ENCODE data around the gene ERICH6B. TPM values are rescaled to one million over a fixed set of nuclear protein-coding genes. Genes with fewer than 3 reads are reported as not detected.
"Not testable (repeated sequence)": the region's sequence is repeated elsewhere in the genome, so short reads cannot be mapped to it uniquely, and the experiment has no call there.

ERICH6B gene
- polyA plus RNA-seq (2013, experiment 1 of 2; ENCODE audit: insufficient read length): 0.94 TPM
- 0.53 TPM for polyA plus RNA-seq (2013, experiment 2 of 2; ENCODE audit: insufficient read length)

DNA sequence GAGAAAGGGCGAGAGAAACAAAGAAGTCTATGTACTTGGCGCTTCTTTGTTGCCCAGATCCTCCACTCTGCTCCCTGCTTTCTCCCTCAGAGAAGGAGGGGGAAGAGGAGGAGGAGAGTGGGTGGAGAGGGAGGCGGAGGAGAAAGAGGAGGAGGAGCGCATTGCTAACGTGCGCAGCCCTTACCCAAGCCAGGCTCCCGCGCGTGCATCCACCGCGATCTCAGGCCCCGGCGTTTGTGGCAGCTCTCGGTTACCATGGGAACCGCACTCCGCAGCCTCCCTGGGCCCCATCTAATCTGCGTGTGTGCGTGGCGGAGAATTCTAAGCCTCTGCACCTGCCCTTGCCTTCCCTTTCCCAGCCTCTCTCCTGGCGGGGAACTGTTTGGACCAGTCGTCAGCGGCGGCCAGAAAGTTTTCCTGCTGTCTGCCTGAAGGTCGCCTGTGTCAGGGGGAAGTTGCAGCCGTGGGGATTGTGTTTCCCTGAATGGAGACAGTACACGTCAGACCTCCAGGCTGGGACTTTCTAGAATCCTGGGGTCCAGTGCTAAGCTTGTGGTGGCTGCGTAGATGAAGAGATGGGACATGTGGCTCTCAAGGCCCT lies at the start of gene ERICH6B:
Gene ERICH6B (minus strand): TSS at position 239 of the 601 bp plus-strand sequence. CDS start 18,734 bp downstream, outside the sequence.
- DNase-seq: peak; percentile 27

DNA sequence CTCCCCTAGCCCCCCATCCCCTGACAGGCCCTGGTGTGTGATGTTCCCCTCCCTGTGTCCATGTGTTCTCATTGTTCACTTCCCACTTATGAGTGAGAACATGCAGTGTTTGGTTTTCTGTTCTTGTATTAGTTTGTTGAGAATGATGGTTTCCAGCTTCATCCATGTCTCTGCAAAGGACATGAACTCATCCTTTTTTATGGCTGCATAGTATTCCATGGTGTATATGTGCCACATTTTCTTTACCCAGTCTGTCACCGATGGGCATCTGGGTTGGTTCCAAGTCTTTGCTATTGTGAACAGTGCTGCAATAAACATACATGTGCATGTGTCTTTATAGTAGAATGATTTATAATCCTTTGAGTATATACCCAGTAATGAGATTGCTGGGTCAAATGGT lies 47.4 kb upstream of the ERICH6B start:
- DNase-seq: not testable (repeated sequence)

DNA sequence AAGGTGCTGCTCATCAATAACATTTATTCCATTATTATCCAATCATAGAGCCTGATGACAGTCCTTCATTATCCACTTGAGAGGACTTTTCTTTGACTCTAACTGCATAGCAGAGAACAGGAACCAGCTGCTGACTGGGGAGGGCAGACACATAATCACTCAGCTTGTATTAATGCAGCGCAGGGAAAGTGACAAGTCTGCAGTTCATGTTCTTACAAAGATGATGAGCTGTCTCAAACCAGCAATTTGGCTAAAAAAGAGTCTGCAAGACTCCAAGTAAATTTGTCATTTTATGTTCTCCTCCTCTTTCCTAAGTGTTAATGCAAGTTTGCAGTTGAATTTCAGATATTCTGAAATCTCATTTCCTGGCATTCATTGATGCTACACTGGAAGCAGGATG lies 46.6 kb upstream of the ERICH6B start:
- no peak for DNase-seq

DNA sequence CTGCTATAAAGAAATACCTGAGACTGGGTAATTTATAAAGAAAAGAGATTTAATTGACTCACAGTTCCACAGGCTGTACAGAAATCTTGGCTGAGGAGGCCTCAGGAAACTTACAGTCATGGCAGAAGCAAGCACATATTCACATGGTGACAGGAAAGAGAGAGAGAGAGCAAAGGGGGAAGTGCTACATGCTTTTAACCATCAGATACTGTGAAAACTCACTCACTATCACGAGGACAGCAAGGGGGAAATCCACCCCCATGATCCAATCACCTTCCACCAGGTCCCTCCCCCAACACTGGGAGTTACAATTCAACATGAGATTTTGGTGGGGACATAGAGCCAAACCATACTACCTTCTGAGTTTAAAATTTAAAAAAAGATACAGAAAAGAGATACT lies 44.9 kb upstream of the ERICH6B start:
- not testable (repeated sequence) for DNase-seq

DNA sequence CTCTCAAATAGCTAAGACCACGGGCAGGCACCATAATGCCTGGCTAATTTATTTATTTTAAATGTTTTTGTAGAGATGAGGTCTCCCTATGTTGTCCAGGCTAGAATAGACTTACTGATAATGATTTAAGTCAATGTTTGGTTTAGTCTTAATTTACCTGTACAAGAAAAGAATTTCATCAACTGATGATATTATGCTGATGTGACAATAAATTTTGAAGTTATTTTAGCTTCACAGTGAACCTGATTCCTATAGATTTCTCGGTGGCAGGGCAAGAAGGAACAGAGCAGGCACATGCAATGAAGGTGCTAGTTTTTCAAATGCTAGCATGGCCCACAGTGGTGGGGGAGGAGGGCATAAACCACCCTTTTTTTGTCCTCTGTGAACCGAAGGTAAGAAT lies 44.0 kb upstream of the ERICH6B start:
- no peak for DNase-seq

DNA sequence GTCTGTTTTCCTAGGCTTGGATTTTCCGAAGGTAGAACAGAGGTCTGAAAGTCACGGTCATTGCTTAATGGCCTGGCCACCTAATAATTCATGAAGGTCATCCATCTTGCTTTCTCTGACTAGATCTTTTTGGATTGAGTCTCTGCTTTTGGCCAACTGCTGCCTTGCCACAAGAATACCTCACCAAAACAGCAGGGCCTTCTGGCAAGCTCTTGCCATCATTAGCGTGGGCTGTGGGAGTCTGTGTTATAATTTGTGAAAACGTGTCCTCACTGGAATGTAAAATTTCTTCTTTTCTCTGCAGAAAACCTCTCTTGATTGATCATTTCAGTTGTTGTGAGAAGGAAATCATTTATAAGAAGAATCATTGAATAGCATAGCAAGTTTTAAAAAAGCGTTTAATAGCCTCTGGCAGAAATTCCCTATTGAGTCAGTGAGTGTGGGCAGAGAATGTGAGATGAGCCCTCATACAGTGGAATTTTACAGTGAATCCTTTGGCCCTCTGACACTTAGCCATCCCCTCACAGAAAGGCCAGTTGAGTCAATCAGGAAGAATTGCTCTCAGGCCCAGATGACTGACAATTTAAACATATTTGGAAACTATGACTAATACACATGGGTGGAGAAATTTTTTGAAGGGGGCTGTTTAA lies 43.2 kb upstream of the ERICH6B start:
- peak; percentile 74 for DNase-seq

DNA sequence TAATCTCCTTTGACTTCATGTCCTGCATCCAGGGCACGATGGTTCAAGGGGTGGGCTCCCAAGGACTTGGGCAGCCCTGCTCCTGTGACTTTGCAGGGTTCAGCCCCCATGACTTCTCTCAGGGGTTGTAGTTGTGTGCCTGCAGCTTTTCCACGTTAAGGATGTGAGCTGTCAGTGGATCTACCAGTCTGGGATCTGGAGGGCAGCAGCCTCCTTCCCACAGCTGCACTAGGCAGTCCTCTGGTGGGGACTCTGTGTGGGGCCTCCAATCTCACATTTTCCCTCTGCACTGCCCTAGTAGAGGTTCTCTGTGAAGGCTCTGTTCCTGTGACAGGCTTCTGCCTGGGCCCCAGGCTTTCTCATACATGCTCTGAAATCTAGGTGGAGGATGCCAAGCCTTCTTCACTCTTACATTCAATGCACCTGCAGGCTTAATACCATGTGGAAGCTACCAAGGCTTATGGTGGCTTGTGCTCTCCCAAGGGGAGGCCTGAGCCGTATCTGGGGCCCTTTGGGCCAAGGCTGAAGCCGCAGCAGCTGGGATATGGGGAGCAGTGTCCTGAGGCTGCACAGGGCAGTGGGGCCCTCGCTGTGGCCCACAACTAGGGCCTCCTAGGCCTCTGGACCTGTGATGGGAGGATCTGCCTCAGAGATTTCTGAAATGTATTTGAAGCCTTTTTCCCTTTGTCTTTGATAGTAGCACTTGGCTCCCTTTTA lies 39.3 kb upstream of the ERICH6B start:
- no peak for DNase-seq

DNA sequence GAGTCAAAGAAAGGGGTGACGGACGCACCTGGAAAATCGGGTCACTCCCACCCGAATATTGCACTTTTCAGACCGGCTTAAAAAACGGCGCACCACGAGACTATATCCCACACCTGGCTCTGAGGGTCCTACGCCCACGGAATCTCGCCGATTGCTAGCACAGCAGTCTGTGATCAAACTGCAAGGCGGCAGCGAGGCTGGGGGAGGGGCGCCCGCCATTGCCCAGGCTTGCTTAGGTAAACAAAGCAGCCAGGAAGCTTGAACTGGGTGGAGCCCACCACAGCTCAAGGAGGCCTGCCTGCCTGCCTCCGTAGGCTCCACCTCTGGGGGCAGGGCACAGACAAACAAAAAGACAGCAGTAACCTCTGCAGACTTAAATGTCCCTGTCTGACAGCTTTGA lies 29.7 kb upstream of the ERICH6B start:
- DNase-seq: not testable (repeated sequence)

DNA sequence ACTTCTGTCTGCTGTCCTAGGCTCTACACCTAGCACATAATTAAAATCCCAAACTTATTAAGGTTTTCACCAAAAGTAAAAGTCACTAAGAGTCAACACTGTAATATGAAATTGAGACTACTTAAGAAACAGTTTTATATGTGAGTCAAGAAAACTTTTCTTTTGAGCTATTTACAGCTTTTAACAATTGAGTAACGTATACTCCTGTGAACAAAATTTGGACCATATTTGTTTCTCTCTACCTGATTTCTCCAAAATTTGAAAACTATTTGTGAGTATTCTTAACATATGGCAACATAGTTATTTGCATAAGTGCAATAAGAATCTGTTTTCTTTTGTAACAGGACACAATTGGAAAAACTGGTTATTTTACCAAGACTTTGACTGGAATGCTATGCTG lies 26.6 kb upstream of the ERICH6B start:
- not testable (repeated sequence) for DNase-seq

DNA sequence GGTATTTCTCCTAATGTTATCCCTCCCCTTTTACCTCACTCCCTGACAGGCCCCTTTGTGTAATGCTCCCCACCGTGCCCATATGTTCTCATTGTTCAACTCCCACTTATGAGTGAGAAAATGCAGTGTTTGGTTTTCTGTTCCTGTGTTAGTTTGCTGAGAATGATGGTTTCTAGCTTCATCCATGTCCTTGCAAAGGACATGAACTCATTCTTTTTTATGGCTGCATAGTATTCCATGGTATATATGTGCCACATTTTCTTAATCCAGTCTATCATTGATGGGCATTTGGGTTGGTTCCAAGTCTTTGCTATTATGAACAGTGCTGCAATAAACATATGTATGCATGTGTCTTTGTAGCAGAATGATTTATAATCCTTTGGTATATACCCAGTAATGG lies 19.8 kb upstream of the ERICH6B start:
- not testable (repeated sequence) for DNase-seq

DNA sequence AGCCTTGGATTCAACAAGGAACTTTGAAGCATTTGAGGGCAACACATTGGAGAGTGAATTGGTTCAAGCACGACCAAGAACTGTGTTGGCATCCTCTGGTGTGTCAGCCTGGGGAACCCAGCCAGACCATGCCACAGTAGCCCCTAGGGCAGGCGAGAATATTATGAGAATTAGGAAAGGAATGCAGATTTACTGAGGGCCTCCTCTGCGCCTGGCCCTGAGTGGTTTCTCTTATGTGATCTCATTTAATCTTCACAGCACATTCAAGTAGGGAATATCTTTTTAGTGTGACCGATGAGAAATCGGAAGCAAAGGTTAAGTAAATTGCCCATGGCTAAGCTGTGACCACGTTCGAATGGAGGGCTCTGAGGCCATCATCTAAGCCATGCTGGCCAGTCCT lies 15.3 kb upstream of the ERICH6B start:
- peak; percentile 19 for DNase-seq

DNA sequence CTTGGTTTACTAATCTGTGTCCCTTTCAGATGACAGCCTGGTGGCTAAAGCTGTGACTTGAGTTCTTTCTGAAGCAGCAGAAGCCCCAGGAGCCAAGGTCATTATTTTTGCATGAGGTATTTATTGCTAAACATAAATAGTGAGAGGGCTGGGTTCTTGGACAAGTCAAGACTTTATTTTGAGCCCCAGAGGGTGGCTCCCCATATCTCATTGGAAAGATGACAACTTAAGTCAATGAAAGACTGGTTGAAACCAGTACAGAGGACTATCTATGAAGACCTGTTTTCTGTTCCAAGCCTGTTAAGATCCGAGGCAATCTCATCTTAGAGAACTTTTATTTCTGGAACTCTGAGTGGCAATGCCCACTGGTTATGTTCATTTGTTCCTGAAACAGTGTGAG lies 14.4 kb upstream of the ERICH6B start:
- DNase-seq: no peak

DNA sequence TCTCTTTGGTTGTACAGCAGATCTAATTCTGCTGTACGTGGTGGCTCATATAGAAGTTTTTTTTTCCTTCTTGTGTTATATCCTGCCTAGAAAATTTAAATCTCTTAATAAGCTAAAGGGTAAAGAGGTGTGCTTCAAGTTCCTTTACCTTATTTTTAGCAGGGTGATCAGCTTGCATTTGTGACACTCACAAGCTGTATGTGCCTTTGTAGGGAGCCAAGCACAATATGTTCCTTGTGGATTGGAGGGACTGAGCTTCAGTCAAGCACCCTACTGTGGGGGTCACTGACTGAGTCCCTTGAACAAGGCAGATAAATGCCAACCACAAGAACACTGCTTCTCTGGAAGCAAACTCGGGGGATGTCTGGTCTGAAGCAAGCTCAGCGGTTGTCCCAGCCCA lies 12.6 kb upstream of the ERICH6B start:
- no peak for DNase-seq

DNA sequence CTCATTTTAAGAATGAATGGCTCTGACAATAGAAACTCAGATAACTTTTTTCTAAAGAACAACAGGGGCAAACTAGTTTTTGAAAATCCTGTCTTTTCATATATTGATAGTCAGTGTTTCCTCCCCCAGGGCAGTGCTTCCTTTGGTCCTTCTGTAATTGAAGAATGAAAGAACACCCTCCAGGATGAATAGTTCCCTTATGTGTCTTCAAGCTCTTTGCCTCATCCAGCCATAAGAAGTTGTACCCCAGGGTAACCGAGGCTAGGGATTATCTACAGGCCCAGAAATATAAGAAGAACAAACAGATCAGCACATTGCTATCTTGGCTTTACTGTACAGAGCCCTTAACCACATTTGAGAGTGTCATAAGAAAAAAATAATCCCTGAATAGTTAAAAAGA lies 12.1 kb upstream of the ERICH6B start:
- DNase-seq: no peak

DNA sequence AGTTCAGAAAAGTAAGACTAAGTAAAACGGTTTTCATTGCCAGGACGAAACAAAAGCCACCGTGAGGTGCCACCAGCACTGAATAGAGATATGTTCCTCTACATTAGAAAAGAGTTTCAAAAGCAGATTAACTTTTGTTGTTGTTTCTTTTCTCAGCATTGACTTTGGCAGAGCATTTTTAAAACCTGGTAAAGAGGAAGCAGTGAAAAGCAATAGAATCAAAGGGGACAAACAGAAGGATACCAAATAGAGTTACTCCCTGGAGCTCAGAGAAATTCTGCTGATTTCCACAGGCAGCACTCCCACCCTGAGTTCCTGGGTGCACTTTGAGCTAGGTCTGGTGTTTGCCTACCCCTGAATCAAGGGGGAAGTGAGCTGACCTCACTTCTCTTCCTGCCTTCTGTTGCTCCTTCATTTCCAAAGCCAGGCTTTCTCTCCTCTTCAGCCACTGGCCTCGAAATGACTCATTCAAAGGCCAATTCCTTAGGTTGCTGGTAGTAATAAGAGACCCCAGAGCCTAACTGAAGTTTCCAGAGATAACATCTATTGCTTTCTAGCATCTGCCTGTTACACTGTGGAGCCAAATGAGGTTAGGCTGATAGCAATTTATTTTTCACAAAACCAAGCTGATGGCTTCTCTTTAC lies 11.3 kb upstream of the ERICH6B start:
- DNase-seq: no peak

DNA sequence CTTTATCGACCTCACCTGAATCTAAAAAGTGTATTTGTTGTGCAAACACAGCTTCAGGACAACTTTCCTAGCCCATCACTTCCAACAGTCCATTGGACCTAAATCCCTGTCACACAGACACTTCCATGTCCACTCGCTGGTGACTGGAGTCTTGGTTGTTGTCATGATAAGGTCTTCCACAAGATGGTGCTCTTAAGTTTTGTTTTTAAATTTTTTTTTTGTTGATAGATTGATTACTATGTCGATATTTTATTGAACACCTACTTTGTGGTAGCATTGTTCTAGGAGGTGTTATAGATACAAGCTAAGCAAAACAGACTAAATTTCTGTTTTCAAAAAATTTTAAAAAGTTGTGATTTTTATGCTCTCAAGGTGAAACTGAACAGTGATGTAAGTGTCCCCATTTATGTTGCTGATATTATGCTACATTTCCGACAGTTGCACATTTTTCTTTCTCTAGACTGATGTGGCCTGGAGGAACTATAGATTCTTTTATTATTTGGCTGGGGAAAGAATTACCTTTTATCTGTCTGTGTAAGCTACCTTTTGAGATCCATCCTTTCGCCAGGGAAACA lies 8.1 kb upstream of the ERICH6B start:
- DNase-seq: peak; percentile 21

DNA sequence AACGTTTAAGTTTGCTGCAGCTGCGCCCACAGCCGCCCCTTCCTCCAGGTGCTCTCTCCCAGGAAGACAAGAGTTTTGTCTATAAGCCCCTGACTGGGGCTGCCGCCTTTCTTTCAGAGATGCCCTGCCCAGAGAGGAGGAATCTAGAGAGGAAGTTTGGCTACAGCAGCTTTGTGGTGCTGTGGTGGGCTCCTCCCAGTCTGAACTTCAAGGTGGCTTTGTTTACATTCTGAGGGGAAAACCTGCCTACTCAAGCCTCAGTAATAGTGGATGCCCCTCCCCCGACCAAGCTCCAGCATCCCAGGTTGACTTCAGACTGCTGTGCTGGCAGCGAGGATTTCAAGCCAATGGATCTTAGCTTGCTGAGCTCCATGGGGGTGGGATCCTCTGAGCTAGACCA lies 6.4 kb upstream of the ERICH6B start:
- DNase-seq: no peak

DNA sequence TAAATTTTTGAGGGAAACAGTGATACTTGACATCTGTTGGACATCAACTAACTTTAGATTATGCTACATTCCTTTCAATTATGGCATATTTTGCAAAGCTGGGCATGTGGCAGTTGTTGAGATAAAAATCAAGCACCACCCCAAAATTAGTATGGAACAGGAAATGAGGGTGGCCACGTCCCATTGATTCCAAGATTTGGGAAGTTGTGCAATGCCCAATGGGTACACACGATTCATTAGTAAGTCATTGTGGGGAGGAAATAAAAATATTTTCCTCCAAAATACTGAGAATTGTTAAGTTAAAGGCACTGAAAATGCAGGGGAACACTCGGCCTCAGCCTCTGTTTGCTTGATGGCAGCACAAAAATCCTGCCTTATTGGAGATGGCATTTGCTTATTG lies 7.6 kb downstream of the ERICH6B start:
- DNase-seq: no peak

DNA sequence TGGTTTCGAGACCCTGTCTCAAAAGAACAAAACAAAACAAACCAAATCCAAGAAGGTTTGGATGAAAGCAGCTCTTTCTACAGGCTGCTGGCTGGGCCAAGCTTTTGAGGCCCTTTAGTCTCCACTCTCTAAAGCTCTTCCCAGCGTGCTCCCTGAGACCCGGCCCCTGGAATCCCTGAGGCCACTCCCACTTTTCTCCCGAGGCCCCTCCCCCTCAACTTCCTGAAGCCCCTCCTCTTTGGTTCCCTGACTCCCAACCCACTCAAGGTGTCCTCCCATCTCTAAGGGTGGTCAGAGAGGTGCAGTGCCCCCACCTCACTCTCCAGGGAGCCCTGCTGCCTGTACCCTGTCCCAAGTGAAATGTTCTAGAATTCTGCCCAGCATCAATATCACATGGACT lies 10.6 kb downstream of the ERICH6B start:
- no peak for DNase-seq

DNA sequence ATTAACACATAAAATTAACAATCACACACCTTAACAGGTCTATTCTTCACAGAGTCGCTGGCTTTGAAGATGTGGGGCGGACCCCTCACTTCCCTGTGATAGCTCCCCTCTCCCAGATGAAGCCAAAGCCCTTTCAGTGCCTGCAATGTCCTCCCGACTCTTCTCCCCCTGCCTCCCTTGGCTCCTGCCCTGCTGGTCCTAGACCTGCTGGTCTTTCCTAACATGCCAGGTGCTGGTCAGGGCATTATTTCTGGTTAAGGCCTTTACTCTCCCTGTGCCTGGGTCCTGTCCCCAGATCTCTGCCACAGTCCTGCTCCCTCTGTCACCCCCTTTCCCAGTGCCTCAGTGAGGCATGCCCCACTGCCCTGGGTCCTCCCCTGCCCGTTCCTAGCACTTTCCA lies 12.2 kb downstream of the ERICH6B start:
- DNase-seq: no peak

DNA sequence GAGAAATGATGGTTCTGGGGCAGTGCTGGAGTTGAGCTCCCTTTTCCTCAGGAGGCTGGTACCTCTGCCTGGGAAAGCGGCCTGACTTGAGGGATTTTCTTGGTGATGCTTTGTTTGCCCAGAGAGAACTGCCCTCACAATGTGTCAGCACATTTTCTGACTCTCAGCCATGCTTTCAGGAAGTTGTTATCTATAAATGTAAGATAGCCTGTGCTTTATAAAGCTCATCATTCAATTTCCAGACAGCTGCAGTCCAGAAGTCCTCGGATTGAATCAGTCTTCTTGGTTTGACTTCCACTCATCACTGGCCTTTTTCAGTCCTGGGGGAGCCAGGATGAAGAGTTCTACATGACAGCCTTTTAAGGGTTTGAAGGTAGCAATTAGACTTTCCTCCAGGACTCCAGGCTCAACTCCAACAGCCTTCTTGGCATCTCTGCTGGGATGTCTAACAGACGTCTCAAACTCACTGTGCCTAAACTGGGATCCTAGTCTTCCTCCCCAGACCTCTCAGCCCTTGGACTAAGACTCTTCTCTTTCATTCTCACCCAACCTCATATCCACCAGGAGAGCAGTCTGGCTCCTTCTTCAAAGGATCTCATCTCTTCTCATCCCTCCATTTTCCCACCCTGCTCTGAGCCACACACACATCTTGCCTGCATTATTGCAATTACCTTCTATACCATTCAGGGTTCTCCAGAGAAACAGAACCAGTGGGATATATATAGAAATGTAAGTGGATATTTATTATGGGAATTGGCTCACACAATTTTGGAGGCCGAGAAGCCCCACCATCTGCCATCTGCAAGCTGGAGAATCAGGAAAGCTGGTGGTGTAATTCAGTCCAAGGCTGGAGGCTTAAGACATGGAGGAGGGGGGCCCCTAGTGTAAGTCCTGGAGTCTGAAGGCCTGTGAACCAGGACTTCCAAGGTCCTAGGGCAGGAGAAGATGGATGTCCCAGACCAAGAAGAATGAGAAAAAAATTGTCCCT lies 13.1 kb downstream of the ERICH6B start:
- DNase-seq: no peak

DNA sequence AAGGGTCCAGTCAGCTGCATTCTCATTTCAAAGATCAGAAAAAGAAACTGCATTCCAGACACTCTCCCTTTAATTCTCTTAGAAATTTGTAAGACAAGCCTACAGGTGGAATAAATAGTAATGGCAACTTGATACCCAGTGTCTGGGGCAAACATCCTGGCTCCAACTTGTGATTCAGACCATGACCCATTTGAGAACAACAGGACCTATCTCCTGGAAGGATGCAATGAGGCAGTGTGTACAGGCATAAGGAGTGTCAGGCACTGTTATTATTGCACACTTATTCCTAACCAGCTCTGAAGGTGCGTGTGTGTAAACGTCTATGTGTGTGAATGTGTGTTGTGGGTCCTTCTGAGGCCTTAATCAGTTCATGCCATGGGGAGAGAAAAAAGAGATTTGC lies 13.9 kb downstream of the ERICH6B start:
- DNase-seq: no peak
